ENCODE results near the gene MTHFR.

MTHFR gene

GRCh38 chr1:11782127-11782708, 23.5 kb downstream of the MTHFR start:
- ATAC-seq: no peak
- TF ChIP-seq GLIS3 (CRISPR knock-in tag; IDR thresholded peaks at IDR 0.05): no peak

- TF ChIP-seq POU6F1 (CRISPR knock-in tag; IDR thresholded peaks at IDR 0.05; ENCODE audit: borderline replicate concordance, low read depth) (no peak), ESRRG (CRISPR knock-in tag; IDR thresholded peaks at IDR 0.05) (no peak), CSRNP3 (CRISPR knock-in tag; IDR thresholded peaks at IDR 0.05) (no peak), SNAI2 (CRISPR knock-in tag; IDR thresholded peaks at IDR 0.05) (no peak), TCF4 (CRISPR knock-in tag; IDR thresholded peaks at IDR 0.05; ENCODE audit: borderline replicate concordance) (no peak), GLIS3 (CRISPR knock-in tag; IDR thresholded peaks at IDR 0.05) (no peak), TSHZ2 (CRISPR knock-in tag; IDR thresholded peaks at IDR 0.05) (no peak), CREB5 (CRISPR knock-in tag; IDR thresholded peaks at IDR 0.05; ENCODE audit: low read depth) (no peak), ZFP3 (CRISPR knock-in tag; IDR thresholded peaks at IDR 0.05) (no peak), ZNF565 (CRISPR knock-in tag; conservative IDR thresholded peaks at IDR 0.05; ENCODE audit: low read depth) (no peak), PATZ1 (CRISPR knock-in tag; IDR thresholded peaks at IDR 0.05; ENCODE audit: borderline replicate concordance) (no peak), BACH2 (CRISPR knock-in tag; IDR thresholded peaks at IDR 0.05; ENCODE audit: borderline replicate concordance) (no peak), ZNF70 (CRISPR knock-in tag; IDR thresholded peaks at IDR 0.05) (no peak), ISL1 (CRISPR knock-in tag; IDR thresholded peaks at IDR 0.05) (no peak), PPARA (CRISPR knock-in tag; IDR thresholded peaks at IDR 0.05; ENCODE audit: borderline replicate concordance) (no peak), ARNTL (CRISPR knock-in tag; IDR thresholded peaks at IDR 0.05; ENCODE audit: borderline replicate concordance, low read depth) (no peak), TOX (CRISPR knock-in tag; IDR thresholded peaks at IDR 0.05; ENCODE audit: borderline replicate concordance) (no peak), CSDC2 (CRISPR knock-in tag; IDR thresholded peaks at IDR 0.05) (no peak)
- no peak for ATAC-seq
Observed at GRCh38 chr1:11781297-11781696, 24.5 kb downstream of the MTHFR start.

- TF ChIP-seq ZNF8 (CRISPR knock-in tag; IDR thresholded peaks at IDR 0.05) (no peak), RARB (CRISPR knock-in tag; IDR thresholded peaks at IDR 0.05) (no peak), ARNTL (CRISPR knock-in tag; IDR thresholded peaks at IDR 0.05; ENCODE audit: borderline replicate concordance, low read depth) (no peak), GLIS3 (CRISPR knock-in tag; IDR thresholded peaks at IDR 0.05) (no peak), PPARA (CRISPR knock-in tag; IDR thresholded peaks at IDR 0.05; ENCODE audit: borderline replicate concordance) (no peak), SNAI2 (CRISPR knock-in tag; IDR thresholded peaks at IDR 0.05) (no peak), ZNF565 (CRISPR knock-in tag; conservative IDR thresholded peaks at IDR 0.05; ENCODE audit: low read depth) (no peak)
- ATAC-seq: no peak
Observed at GRCh38 chr1:11780380-11781147, 25.2 kb downstream of the MTHFR start.
